HepG2 (cell line): ENCODE data around the gene SEC14L2. TPM values are rescaled to one million over a fixed set of nuclear protein-coding genes. Genes with fewer than 3 reads are reported as not detected.

ENCODE experiments used
- ATAC-seq: fragments of 200-7000 bp; cut with Tn5 transposase; 3 replicates; pipeline ENCODE4 v1.9.1; 2020; ENCODE audit warnings: mild to moderate bottlenecking, moderate library complexity
- BruUV-seq: library from RNA; stranded (reverse); fragments of 400-500 nt; replicated peaks from 2 replicates; lab custom pipeline; 2021; lab: Mats Ljungman, UMichigan
- CTCF ChIA-PET: fragments of 300-600 bp; formaldehyde crosslinking; extraction: SDS; loops from one replicate; lab custom pipeline; 2021; ENCODE audit warnings: low total read pairs, inconsistent platforms, low intra/inter-chr PET ratio; lab: Yijun Ruan, JAX
- POLR2A ChIA-PET: fragments of 350-600 bp; sonication (Branson Sonifier 250); formaldehyde crosslinking; loops from one replicate; lab custom pipeline; 2020; ENCODE audit warnings: antibody characterized with exemption, inconsistent platforms; lab: Yijun Ruan, JAX
- DNase-seq: peaks from one replicate; pipeline ENCODE4 v3.0.0-alpha.2; 2015; ENCODE audit warnings: low spot score
- FAIRE-seq: peaks from 3 replicates; lab custom pipeline; 2011; peaks lifted over from hg19 to GRCh38; lab: Jason Lieb, UNC
- H2AFZ ChIP-seq: one replicate; pipeline ENCODE4 v1.6.1; 2011; ENCODE audit warnings: low read length, inconsistent platforms
- H3K27ac ChIP-seq: fragments of 300-600 bp; 3 replicates; pipeline ENCODE4 v1.8.0; 2011; ENCODE audit warnings: mixed run types, mild to moderate bottlenecking, mixed read lengths, low read length, inconsistent platforms; ENCODE audit not compliant: insufficient read depth; ENCODE audit errors: extremely low read length
- H3K27me3 ChIP-seq, 2 experiments: fragments of 200-600 bp in 1 of 2; 2 replicates in 1 of 2; 3 replicates in 1 of 2; pipeline versions ENCODE4 v1.6.0 to v1.8.0; 2011; ENCODE audit warnings: low read length in 2 of 2, mild to moderate bottlenecking in 2 of 2, moderate library complexity in 2 of 2, inconsistent platforms in 1 of 2; ENCODE audit not compliant: insufficient read depth in 2 of 2, control insufficient read depth in 1 of 2
- H3K36me3 ChIP-seq, 2 experiments: fragments of 200-600 bp in 1 of 2; replicated peaks in 1 of 2; 2 replicates in 1 of 2; 3 replicates in 1 of 2; pipeline versions ENCODE4 v1.5.1 to v1.8.0; 2011; ENCODE audit warnings: low read length in 2 of 2, inconsistent platforms in 1 of 2; ENCODE audit not compliant: insufficient read depth in 2 of 2, control insufficient read depth in 1 of 2
- H3K4me1 ChIP-seq: 2 replicates; pipeline ENCODE4 v1.5.1; 2012; ENCODE audit warnings: low read length, inconsistent platforms; ENCODE audit not compliant: insufficient read depth
- H3K4me2 ChIP-seq: 2 replicates; pipeline ENCODE4 v1.6.0; 2011; ENCODE audit warnings: low read depth, low read length, inconsistent platforms
- H3K4me3 ChIP-seq, 3 experiments: fragments of 200-600 bp in 1 of 3; sonication (generic), shearing (Covaris generic) in 1 of 3; replicated peaks in 1 of 3; 2 replicates each; pipeline ENCODE4 v1.5.1; 2011 to 2016; ENCODE audit warnings: low read length in 3 of 3, inconsistent platforms in 2 of 3, low read depth in 2 of 3, mild to moderate bottlenecking in 2 of 3, control low read depth in 1 of 3, mixed read lengths in 1 of 3; ENCODE audit not compliant: insufficient read depth in 1 of 3
- H3K79me2 ChIP-seq: one replicate; pipeline ENCODE4 v1.6.1; 2011; ENCODE audit warnings: low read length, inconsistent platforms; ENCODE audit not compliant: insufficient read depth
- H3K9ac ChIP-seq: 2 replicates; pipeline ENCODE4 v1.6.0; 2011; ENCODE audit warnings: mild to moderate bottlenecking, low read depth, low read length, inconsistent platforms; ENCODE audit not compliant: insufficient read depth
- H3K9me3 ChIP-seq: 2 replicates; pipeline ENCODE4 v1.5.1; 2012; ENCODE audit warnings: mild to moderate bottlenecking, low read length
- H4K20me1 ChIP-seq: 2 replicates; pipeline ENCODE4 v1.6.0; 2011; ENCODE audit warnings: inconsistent platforms, mild to moderate bottlenecking, low read length, moderate library complexity; ENCODE audit not compliant: insufficient read depth
- AGO1 ChIP-seq: fragments of 200-400 bp; formaldehyde crosslinking; IDR thresholded peaks from 2 replicates; pipeline ENCODE4 v1.6.1; 2017; ENCODE audit warnings: mild to moderate bottlenecking, low read depth, low read length, moderate library complexity; ENCODE audit not compliant: poor library complexity, severe bottlenecking
- KLF11 ChIP-seq: IDR thresholded peaks from 2 replicates; pipeline ENCODE4 v1.6.1; 2016; ENCODE audit warnings: missing compliant biosample characterization
- NRL ChIP-seq: sonication (generic); formaldehyde crosslinking; IDR thresholded peaks from 2 replicates; pipeline ENCODE4 v1.5.0; 2020; ENCODE audit warnings: missing genetic modification reagents, mild to moderate bottlenecking, moderate library complexity, borderline replicate concordance
- TCF7 ChIP-seq: sonication (generic); IDR thresholded peaks from 2 replicates; pipeline ENCODE4 v1.6.1; 2016; ENCODE audit warnings: antibody characterized with exemption, low read depth
- THYN1 ChIP-seq: sonication (generic); formaldehyde crosslinking; IDR thresholded peaks from 2 replicates; pipeline ENCODE4 v1.8.1; 2023; ENCODE audit warnings: low read depth, mild to moderate bottlenecking, moderate library complexity, missing genetic modification reagents, borderline replicate concordance
- ZFX ChIP-seq: sonication (generic); formaldehyde crosslinking; IDR thresholded peaks from 2 replicates; pipeline ENCODE4 v1.4.0; 2020; ENCODE audit warnings: mild to moderate bottlenecking, low read depth, missing genetic modification reagents, moderate library complexity
- ZNF225 ChIP-seq: sonication (generic); formaldehyde crosslinking; IDR thresholded peaks from 2 replicates; pipeline ENCODE4 v1.4.0; 2020; ENCODE audit warnings: mild to moderate bottlenecking, missing genetic modification reagents
- ZNF274 ChIP-seq: sonication (generic); formaldehyde crosslinking; IDR thresholded peaks from 2 replicates; pipeline ENCODE4 v1.5.1; 2020; ENCODE audit warnings: mild to moderate bottlenecking, missing genetic modification reagents
- ZNF296 ChIP-seq: sonication (generic); formaldehyde crosslinking; conservative IDR thresholded peaks from 2 replicates; pipeline ENCODE4 v1.5.0; 2020; ENCODE audit warnings: mild to moderate bottlenecking, missing genetic modification reagents
- ZNF570 ChIP-seq: sonication (generic); formaldehyde crosslinking; IDR thresholded peaks from 2 replicates; pipeline ENCODE4 v1.4.0; 2020; ENCODE audit warnings: mild to moderate bottlenecking, missing genetic modification reagents, borderline replicate concordance
- ZNF687 ChIP-seq: sonication (generic); formaldehyde crosslinking; IDR thresholded peaks from 2 replicates; pipeline ENCODE4 v1.5.1; 2020; ENCODE audit warnings: mild to moderate bottlenecking, missing genetic modification reagents, moderate library complexity
- WGBS: methylation state at CpG from one replicate; pipeline ENCODE4 v1.1.6; 2017; ENCODE audit warnings: low lambda C conversion rate; 5-methylcytosine and 5-hydroxymethylcytosine counted together
- in situ Hi-C: cut with HindIII; loops from 2 replicates; pipeline ENCODE4 v1.10.0; 2017; ENCODE audit warnings: low pct_unique_long_range_greater_than_20kb; ENCODE audit not compliant: extremely low pct_ligation_motif_present
- intact Hi-C: fragments of 100-400 bp; cut with micrococcal nuclease; formaldehyde crosslinking; loops from one replicate; pipeline ENCODE4 v1.10.0; 2022; ENCODE audit not compliant: unreplicated experiment
- polyA plus RNA-seq, 8 experiments: library from polyadenylated mRNA; depleted of rRNA in 3 of 8; stranded (reverse) in 7 of 8; unstranded in 1 of 8; fragments of >200 nt; fragmentation: Illumina TruSeq in 4 of 8; extraction: Trizol in 4 of 8; gene quantifications; 2 replicates each; pipeline versions ENCODE4 v1.2.1 to v1.2.3, GENCODE V29; 2011 to 2016; ENCODE audit warnings: low read depth in 4 of 8, missing spikeins in 1 of 8, mixed read lengths in 1 of 8; ENCODE audit not compliant: insufficient read depth in 1 of 8
- total RNA-seq, 5 experiments: library from RNA; depleted of rRNA; stranded (reverse); fragments of >200 nt; fragmentation: Illumina TruSeq; extraction: Trizol; gene quantifications; 2 replicates each; pipeline ENCODE4 v1.2.3, GENCODE V29; 2016; ENCODE audit warnings: low read depth in 1 of 5
- TF ChIP-seq, protein P1 (sequence below): sonication (generic); formaldehyde crosslinking; IDR thresholded peaks from 2 replicates; pipeline ENCODE4 v1.5.1; 2020; ENCODE audit warnings: missing genetic modification reagents, mild to moderate bottlenecking, borderline replicate concordance
- TF ChIP-seq, protein P2 (sequence below): sonication (generic); formaldehyde crosslinking; IDR thresholded peaks from 2 replicates; pipeline ENCODE4 v1.8.0; 2023; ENCODE audit warnings: mild to moderate bottlenecking, missing genetic modification reagents

SEC14L2 gene
- total and polyA plus RNA-seq, 2 of the 13 experiments (the other 11 are each of a cell fraction or from before 2014, with no cell fraction given), result 4.1 to 5.1 TPM

GRCh38 chr22:30386608-30386959 is 10.2 kb upstream of the SEC14L2 start:
- POLR2A ChIA-PET, result interaction anchor here (1.2 kb wide), 1 partner anchor 98 kb away, joined by 7 read pairs; no protein-coding TSS in a partner anchor

More at GRCh38 chr22:30386608-30386959, 10.2 kb upstream of the SEC14L2 start:
- TF ChIP-seq, protein P1, sequence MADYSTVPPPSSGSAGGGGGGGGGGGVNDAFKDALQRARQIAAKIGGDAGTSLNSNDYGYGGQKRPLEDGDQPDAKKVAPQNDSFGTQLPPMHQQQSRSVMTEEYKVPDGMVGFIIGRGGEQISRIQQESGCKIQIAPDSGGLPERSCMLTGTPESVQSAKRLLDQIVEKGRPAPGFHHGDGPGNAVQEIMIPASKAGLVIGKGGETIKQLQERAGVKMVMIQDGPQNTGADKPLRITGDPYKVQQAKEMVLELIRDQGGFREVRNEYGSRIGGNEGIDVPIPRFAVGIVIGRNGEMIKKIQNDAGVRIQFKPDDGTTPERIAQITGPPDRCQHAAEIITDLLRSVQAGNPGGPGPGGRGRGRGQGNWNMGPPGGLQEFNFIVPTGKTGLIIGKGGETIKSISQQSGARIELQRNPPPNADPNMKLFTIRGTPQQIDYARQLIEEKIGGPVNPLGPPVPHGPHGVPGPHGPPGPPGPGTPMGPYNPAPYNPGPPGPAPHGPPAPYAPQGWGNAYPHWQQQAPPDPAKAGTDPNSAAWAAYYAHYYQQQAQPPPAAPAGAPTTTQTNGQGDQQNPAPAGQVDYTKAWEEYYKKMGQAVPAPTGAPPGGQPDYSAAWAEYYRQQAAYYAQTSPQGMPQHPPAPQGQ (CRISPR knock-in tag), result no peak
- TF ChIP-seq ZNF274 (CRISPR knock-in tag), result 0 out of 2 replicates have a peak, but pooled peaks have one; percentile 26
- TF ChIP-seq KLF11, result no peak
- TF ChIP-seq ZNF296, result 0 out of 2 replicates have a peak, but pooled peaks have one; percentile 50
- TF ChIP-seq ZNF687 (CRISPR knock-in tag), result peak; percentile 45
- 0 out of 2 replicates have a peak, but pooled peaks have one; percentile 23 for TF ChIP-seq ZNF225 (CRISPR knock-in tag)
- no peak for TF ChIP-seq ZFX
- TF ChIP-seq, protein P2, sequence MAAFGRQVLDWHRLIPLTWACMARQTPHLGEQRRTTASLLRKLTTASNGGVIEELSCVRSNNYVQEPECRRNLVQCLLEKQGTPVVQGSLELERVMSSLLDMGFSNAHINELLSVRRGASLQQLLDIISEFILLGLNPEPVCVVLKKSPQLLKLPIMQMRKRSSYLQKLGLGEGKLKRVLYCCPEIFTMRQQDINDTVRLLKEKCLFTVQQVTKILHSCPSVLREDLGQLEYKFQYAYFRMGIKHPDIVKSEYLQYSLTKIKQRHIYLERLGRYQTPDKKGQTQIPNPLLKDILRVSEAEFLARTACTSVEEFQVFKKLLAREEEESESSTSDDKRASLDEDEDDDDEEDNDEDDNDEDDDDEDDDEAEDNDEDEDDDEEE (CRISPR knock-in tag), result 0 out of 2 replicates have a peak, but pooled peaks have one; percentile 16
- TF ChIP-seq THYN1 (CRISPR knock-in tag), result no peak
- TF ChIP-seq ZNF570 (CRISPR knock-in tag), result no peak
- TF ChIP-seq AGO1, result peak; percentile 8
- TF ChIP-seq TCF7, result no peak
- peak; percentile 59; the same call in 1 of the 2 replicates for TF ChIP-seq NRL
- DNase-seq (no peak), ATAC-seq (no peak), FAIRE-seq (no peak)
- no TSS peak for BruUV-seq
- Histone ChIP-seq H3K36me3 (no peaks in the 10 kb centered on the region), H3K4me3 (peak overlapping the region; percentile 49 to 71 (median 64); a peak in 5 of 6 replicates), H3K9ac (peak overlapping the region; percentile 63; the same call in 1 of the 2 replicates), H3K27ac (no peak overlapping the region), H3K79me2 (no peaks in the 10 kb centered on the region), H2AFZ (no peak overlapping the region), H3K4me2 (peak overlapping the region; percentile 80), H3K4me1 (peaks cover 15% of the 10 kb centered on the region), H4K20me1 (no peaks in the 10 kb centered on the region), H3K9me3 (no peaks in the 10 kb centered on the region; the same call in 1 of the 2 replicates), H3K27me3 (no peaks in the 10 kb centered on the region)
- intact Hi-C loops, result no loop called here
- whole genome bisulfite sequencing, result 100% methylated on average over 1 of the region's 10 CpGs
- in situ Hi-C loops, result loop anchor here (5.0 to 25.0 kb wide), 3 partner anchors 99 to 274 kb away; partner anchors contain the start of gene CASTOR1
- CTCF ChIA-PET, result interaction anchor here (0.6 to 2.5 kb wide), 5 partner anchors 40 to 278 kb away, joined by 3 to 26 read pairs (median 5); partner anchors contain the start of gene CASTOR1
